ENCODE measurements around the gene AQP2.

Gene AQP2

DNA sequence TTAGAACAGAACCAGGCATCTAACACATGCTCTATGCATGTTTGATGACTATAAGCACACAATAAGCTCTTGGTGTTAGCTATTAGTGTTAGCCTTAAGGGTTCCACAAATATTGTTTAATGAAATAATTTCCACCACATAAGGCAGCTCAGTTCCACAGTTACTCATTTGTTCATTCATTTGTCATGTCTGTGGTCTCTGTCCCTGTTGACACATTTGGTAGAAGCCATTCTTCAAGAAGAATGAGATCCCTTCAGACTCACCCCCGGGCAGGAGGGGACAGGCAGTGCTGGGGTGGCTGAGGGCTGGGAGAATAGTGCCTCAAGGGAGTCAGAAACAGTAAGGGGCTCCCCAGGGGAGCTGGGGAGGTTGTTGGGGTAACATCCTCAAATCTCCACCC, 43.2 kb upstream of the AQP2 start:
- no peaks in the 10 kb centered on the region for H3K36me3 ChIP-seq
- no peaks in the 10 kb centered on the region for H3K9me3 ChIP-seq
- H3K9ac ChIP-seq = no peak overlapping the region
- H3K27me3 ChIP-seq = no peaks in the 10 kb centered on the region
- no peaks in the 10 kb centered on the region for H4K20me1 ChIP-seq
- no peak overlapping the region for H3K4me2 ChIP-seq
- no peak for TF ChIP-seq Cebpa-rat (IDR thresholded peaks at IDR 0.05)
- H3K4me3 ChIP-seq = no peak overlapping the region
- peaks cover 26% of the 10 kb centered on the region for H3K4me1 ChIP-seq
- H3K27ac ChIP-seq = no peak overlapping the region

GRCh38 chr12:49909356-49909755, 41.2 kb upstream of the AQP2 start:
- Histone ChIP-seq H3K27ac (no peak overlapping the region), H3K4me2 (no peak overlapping the region)

DNA sequence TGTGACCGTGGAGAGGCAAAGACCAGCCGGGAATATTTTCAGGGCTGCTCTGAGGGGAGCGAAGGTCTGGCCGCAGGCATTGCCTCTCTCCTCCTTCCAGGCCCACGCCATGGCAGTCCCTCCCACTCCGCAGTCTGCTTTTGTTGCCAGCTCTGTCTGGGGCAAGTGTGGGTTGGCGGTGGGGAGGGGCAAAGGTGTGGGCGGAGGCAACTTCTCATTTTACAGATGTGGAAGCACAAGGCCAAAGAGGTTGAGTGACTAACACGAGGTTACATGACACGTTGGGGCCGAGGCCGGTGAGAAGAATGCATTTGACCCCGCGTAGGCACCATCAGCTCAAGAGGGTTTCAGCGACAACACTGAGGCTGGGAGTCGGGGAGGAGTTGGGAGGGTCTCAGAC, 40.7 kb upstream of the AQP2 start:
- H3K9ac ChIP-seq = no peak overlapping the region
- no peak for TF ChIP-seq Cebpa-rat (IDR thresholded peaks at IDR 0.05)
- no peak overlapping the region for H3K4me2 ChIP-seq

More at GRCh38 chr12:49909356-49909755, 41.2 kb upstream of the AQP2 start:
- no peak for TF ChIP-seq Cebpa-rat (IDR thresholded peaks at IDR 0.05)
- Histone ChIP-seq H3K4me3 (no peak overlapping the region), H4K20me1 (no peaks in the 10 kb centered on the region), H3K9ac (no peak overlapping the region), H3K36me3 (no peaks in the 10 kb centered on the region), H3K9me3 (no peaks in the 10 kb centered on the region), H3K4me1 (peaks cover 8% of the 10 kb centered on the region), H3K27me3 (no peaks in the 10 kb centered on the region)

DNA sequence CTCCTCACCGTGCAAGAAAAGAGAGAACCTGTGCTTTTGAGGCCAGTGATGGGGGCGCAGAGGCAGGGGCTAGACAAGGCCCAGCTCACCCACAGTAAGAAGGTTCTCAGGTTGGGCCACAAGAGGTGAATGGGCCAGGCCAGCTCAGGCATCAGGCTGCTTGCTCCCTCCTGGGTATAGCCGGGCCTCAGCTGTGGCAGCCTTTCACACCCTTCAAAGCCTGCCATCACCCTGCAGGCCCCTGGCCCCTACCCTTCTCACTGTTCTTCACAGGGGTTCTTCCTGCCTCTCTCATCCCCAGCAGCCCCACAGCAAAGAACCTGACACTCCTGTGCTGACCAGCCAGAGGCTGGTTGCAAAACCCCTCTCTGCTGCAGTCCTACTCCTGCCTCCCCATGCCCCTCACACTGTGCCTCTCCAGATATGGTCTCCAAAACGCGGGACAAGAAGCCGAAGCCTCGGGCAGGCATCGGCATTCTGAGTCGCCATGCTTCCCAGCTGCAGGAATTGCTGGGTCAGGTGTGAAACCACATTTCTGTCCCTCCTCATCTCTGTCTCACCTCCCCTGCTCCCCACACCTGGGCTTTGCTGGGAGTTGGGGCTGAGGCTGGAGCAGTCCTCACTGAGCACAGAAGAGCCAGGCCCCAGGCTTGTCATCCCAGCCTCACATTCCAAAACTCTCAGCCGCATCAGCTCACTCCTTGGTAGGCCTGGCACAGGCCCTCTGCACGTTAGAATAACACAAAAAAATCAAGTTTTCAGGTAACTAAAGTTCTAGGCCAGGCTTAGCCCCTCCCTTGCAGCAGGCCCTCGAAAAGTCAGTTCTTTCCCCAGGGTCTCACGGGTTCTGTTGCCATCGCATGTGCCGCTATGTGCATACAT, 40.0 kb upstream of the AQP2 start:
- no peak overlapping the region for H3K9ac ChIP-seq
- H3K36me3 ChIP-seq = no peaks in the 10 kb centered on the region
- H3K27ac ChIP-seq = no peak overlapping the region
- TF ChIP-seq Cebpa-rat (IDR thresholded peaks at IDR 0.05) = no peak
- no peak overlapping the region for H3K4me3 ChIP-seq
- H4K20me1 ChIP-seq = no peaks in the 10 kb centered on the region
- H3K27me3 ChIP-seq = no peaks in the 10 kb centered on the region
- no peaks in the 10 kb centered on the region for H3K9me3 ChIP-seq
- no peak overlapping the region for H3K4me2 ChIP-seq
- H3K4me1 ChIP-seq = no peaks in the 10 kb centered on the region

More for the DNA sequence above, 40.7 kb upstream of the AQP2 start:
- no peaks in the 10 kb centered on the region for H4K20me1 ChIP-seq
- no peaks in the 10 kb centered on the region for H3K9me3 ChIP-seq
- no peak overlapping the region for H3K4me3 ChIP-seq
- H3K27ac ChIP-seq = no peak overlapping the region
- H3K4me1 ChIP-seq = peaks cover 3% of the 10 kb centered on the region
- H3K36me3 ChIP-seq = no peaks in the 10 kb centered on the region
- no peaks in the 10 kb centered on the region for H3K27me3 ChIP-seq

- Histone ChIP-seq H3K27ac (no peak overlapping the region), H4K20me1 (no peaks in the 10 kb centered on the region), H3K36me3 (no peaks in the 10 kb centered on the region), H3K9me3 (no peaks in the 10 kb centered on the region), H3K4me1 (no peaks in the 10 kb centered on the region), H3K4me3 (no peak overlapping the region), H3K27me3 (no peaks in the 10 kb centered on the region), H3K9ac (no peak overlapping the region), H3K4me2 (no peak overlapping the region)
- no peak for TF ChIP-seq Cebpa-rat (IDR thresholded peaks at IDR 0.05)
Measured at GRCh38 chr12:49911213-49911605, 39.3 kb upstream of the AQP2 start.

DNA sequence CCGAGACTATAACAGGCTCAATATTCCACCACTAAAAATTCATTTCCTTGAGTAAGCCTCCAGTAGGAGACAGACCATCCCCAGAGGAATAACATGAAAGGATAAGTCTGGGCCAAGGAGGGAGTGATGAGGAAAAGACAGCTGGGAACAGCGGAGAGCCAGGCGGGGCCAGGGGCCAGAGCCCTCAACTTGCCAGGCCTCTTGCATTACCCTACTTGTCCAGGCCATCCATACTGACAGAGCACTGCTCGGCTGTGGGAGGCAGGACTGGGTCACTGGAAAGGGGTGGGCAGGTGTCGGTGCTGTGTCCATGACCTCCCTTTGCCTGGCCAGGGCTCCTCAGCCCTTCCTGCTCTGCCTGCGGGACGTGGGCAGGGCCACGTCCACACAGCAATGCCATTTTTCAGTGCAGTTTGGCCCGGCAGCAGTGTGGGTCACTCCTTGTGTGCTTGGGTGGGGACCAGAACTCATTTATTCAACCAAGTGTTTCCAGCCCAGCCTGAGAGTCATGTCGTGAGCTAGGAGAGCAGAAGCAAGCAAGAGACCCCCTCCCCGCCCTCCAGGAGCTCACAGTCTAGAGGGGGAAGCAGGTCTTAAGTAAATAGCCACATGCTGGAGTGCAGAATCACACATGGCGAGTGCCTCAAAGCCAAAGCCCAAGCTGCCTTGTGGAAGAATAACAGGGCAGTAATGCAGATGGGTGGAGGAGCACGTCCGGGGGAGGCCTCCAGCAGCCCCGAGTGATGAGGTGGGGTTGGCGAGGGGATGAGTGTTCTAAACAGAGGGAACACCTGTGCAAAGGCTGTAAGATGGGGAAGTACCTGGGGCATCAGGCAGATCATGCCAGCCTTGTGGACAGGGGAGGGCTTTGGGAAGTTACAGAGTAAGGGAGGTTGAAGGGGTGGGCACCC, 37.9 kb upstream of the AQP2 start:
- H3K9ac ChIP-seq = no peak overlapping the region
- no peak overlapping the region for H3K4me3 ChIP-seq
- H3K9me3 ChIP-seq = no peaks in the 10 kb centered on the region
- H4K20me1 ChIP-seq = no peaks in the 10 kb centered on the region
- H3K4me1 ChIP-seq = no peaks in the 10 kb centered on the region
- no peaks in the 10 kb centered on the region for H3K27me3 ChIP-seq
- no peak overlapping the region for H3K27ac ChIP-seq
- no peak overlapping the region for H3K4me2 ChIP-seq
- TF ChIP-seq Cebpa-rat (IDR thresholded peaks at IDR 0.05) = no peak
- H3K36me3 ChIP-seq = no peaks in the 10 kb centered on the region

- Histone ChIP-seq H3K36me3 (no peaks in the 10 kb centered on the region), H4K20me1 (no peaks in the 10 kb centered on the region), H3K27me3 (no peaks in the 10 kb centered on the region), H3K4me1 (no peaks in the 10 kb centered on the region), H3K9ac (no peak overlapping the region), H3K27ac (no peak overlapping the region), H3K9me3 (no peaks in the 10 kb centered on the region), H3K4me3 (no peak overlapping the region), H3K4me2 (no peak overlapping the region)
- no peak for TF ChIP-seq Cebpa-rat (IDR thresholded peaks at IDR 0.05)
Measured at GRCh38 chr12:49916129-49916919, 34.2 kb upstream of the AQP2 start.

GRCh38 chr12:49917166-49917787, 33.3 kb upstream of the AQP2 start:
- Histone ChIP-seq H3K4me2 (no peak overlapping the region), H3K36me3 (no peaks in the 10 kb centered on the region), H3K9me3 (no peaks in the 10 kb centered on the region), H3K4me3 (no peak overlapping the region), H3K27ac (no peak overlapping the region), H3K9ac (no peak overlapping the region), H3K4me1 (no peaks in the 10 kb centered on the region), H4K20me1 (no peaks in the 10 kb centered on the region), H3K27me3 (no peaks in the 10 kb centered on the region)
- TF ChIP-seq Cebpa-rat (IDR thresholded peaks at IDR 0.05) = no peak

- no peaks in the 10 kb centered on the region for H3K36me3 ChIP-seq
- no peaks in the 10 kb centered on the region for H3K9me3 ChIP-seq
- H3K4me2 ChIP-seq = no peak overlapping the region
- no peak overlapping the region for H3K27ac ChIP-seq
- no peak for TF ChIP-seq Cebpa-rat (IDR thresholded peaks at IDR 0.05)
- no peak overlapping the region for H3K4me3 ChIP-seq
- no peaks in the 10 kb centered on the region for H4K20me1 ChIP-seq
- H3K4me1 ChIP-seq = no peaks in the 10 kb centered on the region
- H3K27me3 ChIP-seq = no peaks in the 10 kb centered on the region
- no peak overlapping the region for H3K9ac ChIP-seq
Measured at GRCh38 chr12:49917788-49918173, 32.8 kb upstream of the AQP2 start.

All from BLaER1 (cell line).